PC-9 (cell line): ENCODE results near the gene MYCT1. TPM values are rescaled to one million over a fixed set of nuclear protein-coding genes. Genes with fewer than 3 reads are reported as not detected.
"Not testable (repeated sequence)": the region's sequence is repeated elsewhere in the genome, so short reads cannot be mapped to it uniquely, and the experiment has no call there.

Experiments used
- BruUV-seq: library from RNA; stranded (reverse); fragments of 400-500 nt; replicated peaks from 2 replicates; lab custom pipeline; 2021; lab: Mats Ljungman, UMichigan
- CTCF ChIA-PET: fragments of 300-600 bp; sonication (Branson Sonifier 250); formaldehyde crosslinking; loops from one replicate; lab custom pipeline; 2022; ENCODE audit warnings: antibody characterized with exemption; lab: Charles Lee
- POLR2A ChIA-PET: fragments of 300-600 bp; sonication (Branson Sonifier 250); formaldehyde crosslinking; loops from one replicate; lab custom pipeline; 2022; ENCODE audit warnings: antibody characterized with exemption; ENCODE audit not compliant: unreplicated experiment; lab: Charles Lee
- DNase-seq, 2 experiments: peaks; one replicate each; pipeline versions ENCODE4 v3.0.0 to v3.0.0-alpha.2; 2015 to 2022; ENCODE audit warnings: mixed read lengths in 1 of 2
- H2AFZ ChIP-seq: fragments of 200-600 bp; sonication (generic); 2 replicates; pipeline ENCODE4 v1.8.1; 2017; ENCODE audit warnings: antibody characterized with exemption
- H3F3A ChIP-seq: fragments of 200-600 bp; sonication (generic); 2 replicates; pipeline ENCODE4 v1.8.1; 2017; ENCODE audit warnings: antibody characterized with exemption, mild to moderate bottlenecking, low read depth; ENCODE audit not compliant: insufficient read depth
- H3K27ac ChIP-seq: fragments of 200-600 bp; sonication (generic); 2 replicates; pipeline ENCODE4 v1.6.1; 2016; ENCODE audit warnings: mixed run types
- H3K27me3 ChIP-seq: fragments of 200-600 bp; sonication (generic); 2 replicates; pipeline ENCODE4 v1.6.1; 2016; ENCODE audit warnings: low read depth, mixed run types; ENCODE audit not compliant: insufficient read depth
- H3K36me3 ChIP-seq: fragments of 200-600 bp; sonication (generic); 2 replicates; pipeline ENCODE4 v1.6.1; 2016; ENCODE audit warnings: low read depth, mixed run types
- H3K4me1 ChIP-seq: fragments of 200-600 bp; sonication (generic); replicated peaks from 2 replicates; pipeline ENCODE4 v1.6.1; 2016; ENCODE audit warnings: mixed run types; ENCODE audit not compliant: insufficient read depth
- H3K4me2 ChIP-seq: fragments of 200-600 bp; sonication (generic); 2 replicates; pipeline ENCODE4 v1.6.1; 2017; ENCODE audit warnings: mixed run types
- H3K4me3 ChIP-seq: fragments of 200-600 bp; sonication (generic); 2 replicates; pipeline ENCODE4 v1.6.1; 2016; ENCODE audit warnings: mixed run types
- H3K79me2 ChIP-seq: fragments of 200-600 bp; sonication (generic); 2 replicates; pipeline ENCODE4 v1.6.1; 2017; ENCODE audit warnings: low read depth, mixed run types
- H3K9me2 ChIP-seq: fragments of 200-600 bp; sonication (generic); 2 replicates; pipeline ENCODE4 v1.8.1; 2017; ENCODE audit warnings: mild to moderate bottlenecking; ENCODE audit not compliant: insufficient read depth
- H3K9me3 ChIP-seq: fragments of 200-600 bp; sonication (generic); 2 replicates; pipeline ENCODE4 v1.8.1; 2016; ENCODE audit warnings: low read depth; ENCODE audit not compliant: insufficient read depth
- H4K20me1 ChIP-seq: fragments of 200-600 bp; sonication (generic); 2 replicates; pipeline ENCODE4 v1.8.1; 2017; ENCODE audit not compliant: insufficient read depth
- CTCF ChIP-seq: fragments of 200-600 bp; sonication (generic); conservative IDR thresholded peaks from 2 replicates; pipeline ENCODE4 v1.6.1; 2017; ENCODE audit warnings: mixed run types, antibody characterized with exemption, mild to moderate bottlenecking, moderate library complexity
- EZH2 ChIP-seq: fragments of 200-600 bp; sonication (generic); IDR thresholded peaks from 2 replicates; pipeline ENCODE4 v1.8.0; 2017; ENCODE audit warnings: antibody characterized with exemption, low read depth
- intact Hi-C: fragments of 100-400 bp; cut with micrococcal nuclease; formaldehyde crosslinking; loops from one replicate; pipeline ENCODE4 v1.10.0; 2022; ENCODE audit not compliant: unreplicated experiment
- total RNA-seq: library from RNA; stranded (reverse); gene quantifications from 2 replicates; pipeline ENCODE4 v1.2.3, GENCODE V29; 2021

MYCT1 gene
- total RNA-seq, 1 experiment from 2014 or later = not detected

- H3K27me3 ChIP-seq = no peaks in the 10 kb centered on the region
- no peak overlapping the region for H3K4me3 ChIP-seq
- H3K79me2 ChIP-seq = no peaks in the 10 kb centered on the region
- intact Hi-C loops = no loop called here
- H3K36me3 ChIP-seq = no peaks in the 10 kb centered on the region
- TF ChIP-seq EZH2 = no peak
- no peak for TF ChIP-seq CTCF
- no peak overlapping the region for H3K4me2 ChIP-seq
- H3K9me3 ChIP-seq = no peaks in the 10 kb centered on the region
- H3K27ac ChIP-seq = no peak overlapping the region
- H3K4me1 ChIP-seq = no peaks in the 10 kb centered on the region
- DNase-seq = no peak
- H2AFZ ChIP-seq = no peak overlapping the region
- POLR2A ChIA-PET = no interaction called here
- H3K9me2 ChIP-seq = no peaks in the 10 kb centered on the region
- no peaks in the 10 kb centered on the region for H4K20me1 ChIP-seq
- CTCF ChIA-PET = no interaction called here
- no TSS peak for BruUV-seq
- H3F3A ChIP-seq = no peaks in the 10 kb centered on the region
Observed at GRCh38 chr6:152682141-152682540, 15.6 kb upstream of the MYCT1 start.

- CTCF ChIA-PET, BruUV-seq, DNase-seq, intact Hi-C loops, H3K27me3 ChIP-seq, H2AFZ ChIP-seq, H3K4me3 ChIP-seq, H3K4me1 ChIP-seq, H3K27ac ChIP-seq, POLR2A ChIA-PET, H3K4me2 ChIP-seq, H3K9me3 ChIP-seq, H3F3A ChIP-seq, H3K36me3 ChIP-seq, H4K20me1 ChIP-seq, H3K9me2 ChIP-seq, H3K79me2 ChIP-seq: not testable (repeated sequence)
Observed at GRCh38 chr6:152682935-152683334, 14.8 kb upstream of the MYCT1 start.

GRCh38 chr6:152685819-152686218, 11.9 kb upstream of the MYCT1 start:
- CTCF ChIA-PET = no interaction called here
- Histone ChIP-seq H3K4me3 (no peak overlapping the region), H3K9me2 (no peaks in the 10 kb centered on the region), H3K9me3 (no peaks in the 10 kb centered on the region), H3K4me2 (no peak overlapping the region), H3K4me1 (no peaks in the 10 kb centered on the region), H3K27ac (no peak overlapping the region), H3F3A (no peaks in the 10 kb centered on the region), H3K27me3 (no peaks in the 10 kb centered on the region), H2AFZ (no peak overlapping the region), H4K20me1 (no peaks in the 10 kb centered on the region), H3K79me2 (no peaks in the 10 kb centered on the region), H3K36me3 (no peaks in the 10 kb centered on the region)
- BruUV-seq = no TSS peak
- TF ChIP-seq EZH2 (no peak), CTCF (no peak)
- no peak for DNase-seq
- POLR2A ChIA-PET = no interaction called here
- intact Hi-C loops = no loop called here

GRCh38 chr6:152695372-152696045, 2.2 kb upstream of the MYCT1 start:
- Histone ChIP-seq H3K4me3 (no peak overlapping the region), H3K4me1 (no peaks in the 10 kb centered on the region), H3K27ac (no peak overlapping the region), H3K4me2 (no peak overlapping the region), H3K9me3 (no peaks in the 10 kb centered on the region), H3K9me2 (no peaks in the 10 kb centered on the region), H3K36me3 (no peaks in the 10 kb centered on the region), H3K79me2 (no peaks in the 10 kb centered on the region), H3F3A (no peaks in the 10 kb centered on the region), H2AFZ (no peak overlapping the region), H4K20me1 (no peaks in the 10 kb centered on the region), H3K27me3 (no peaks in the 10 kb centered on the region)
- intact Hi-C loops = no loop called here
- BruUV-seq = no TSS peak
- POLR2A ChIA-PET = no interaction called here
- TF ChIP-seq EZH2 (no peak), CTCF (no peak)
- CTCF ChIA-PET = no interaction called here
- DNase-seq = no peak
